ENCODE data around the gene SH2D3A. TPM values are rescaled to one million over a fixed set of nuclear protein-coding genes. Genes with fewer than 3 reads are reported as not detected.

The SH2D3A gene
- total and polyA plus RNA-seq, 8 donors, result 10.1 to 33.0 (median 14.2) TPM

- 56 to 69% methylated on average over 3 of the region's 3 CpGs for WGBS, 2 donors
- intact Hi-C loops (cut with DNase I), result no loop called here
- no peak for FAIRE-seq
- H3K36me3 ChIP-seq, result no peaks in the 10 kb centered on the region
- no peaks in the 10 kb centered on the region for H3K4me1 ChIP-seq
- DNase-seq, result no peak
- no peak overlapping the region for H3K4me3 ChIP-seq
- no peak for TF ChIP-seq CTCF (IDR thresholded peaks at IDR 0.05)
- no peak for ATAC-seq
- no peak overlapping the region for H3K27ac ChIP-seq
- H3K27me3 ChIP-seq, result no peaks in the 10 kb centered on the region
- H3K9me3 ChIP-seq, result no peaks in the 10 kb centered on the region
These were observed 44.1 kb upstream of the SH2D3A start for GRCh38 chr19:6811378-6811777.

GRCh38 chr19:6809262-6809661 lies 42.0 kb upstream of the SH2D3A start:
- no peaks in the 10 kb centered on the region for H3K27me3 ChIP-seq
- H3K9me3 ChIP-seq, result no peaks in the 10 kb centered on the region
- WGBS, 2 donors, result 51 to 59% methylated on average over 4 of the region's 4 CpGs
- no peak for TF ChIP-seq CTCF (IDR thresholded peaks at IDR 0.05)
- H3K4me3 ChIP-seq, result no peak overlapping the region
- FAIRE-seq, result no peak
- H3K27ac ChIP-seq, result no peak overlapping the region
- no peaks in the 10 kb centered on the region for H3K36me3 ChIP-seq
- DNase-seq, result no peak
- no peaks in the 10 kb centered on the region for H3K4me1 ChIP-seq
- intact Hi-C loops (cut with DNase I), result no loop called here
- no peak for ATAC-seq

GRCh38 chr19:6808494-6808893 lies 41.3 kb upstream of the SH2D3A start:
- no peaks in the 10 kb centered on the region for H3K27me3 ChIP-seq

GRCh38 chr19:6807291-6807690 lies 40.1 kb upstream of the SH2D3A start:
- FAIRE-seq, result no peak
- WGBS, 2 donors, result 74 to 80% methylated on average over 5 of the region's 5 CpGs
- no peaks in the 10 kb centered on the region for H3K9me3 ChIP-seq
- intact Hi-C loops (cut with DNase I), result no loop called here
- DNase-seq, result no peak
- no peaks in the 10 kb centered on the region for H3K27me3 ChIP-seq
- ATAC-seq, result no peak
- H3K4me1 ChIP-seq, result no peaks in the 10 kb centered on the region
- no peak overlapping the region for H3K4me3 ChIP-seq
- H3K36me3 ChIP-seq, result no peaks in the 10 kb centered on the region
- no peak for TF ChIP-seq CTCF (IDR thresholded peaks at IDR 0.05)
- no peak overlapping the region for H3K27ac ChIP-seq

More at GRCh38 chr19:6808494-6808893, 41.3 kb upstream of the SH2D3A start:
- no peak for FAIRE-seq
- H3K9me3 ChIP-seq, result no peaks in the 10 kb centered on the region
- TF ChIP-seq CTCF (IDR thresholded peaks at IDR 0.05), result no peak
- intact Hi-C loops (cut with DNase I), result no loop called here
- WGBS, 2 donors, result 90 to 96% methylated on average over 1 of the region's 1 CpG
- no peak for ATAC-seq
- H3K27ac ChIP-seq, result no peak overlapping the region
- no peak overlapping the region for H3K4me3 ChIP-seq
- no peaks in the 10 kb centered on the region for H3K4me1 ChIP-seq
- no peaks in the 10 kb centered on the region for H3K36me3 ChIP-seq
- DNase-seq, result no peak

- Histone ChIP-seq H3K36me3 (no peaks in the 10 kb centered on the region), H3K27me3 (no peaks in the 10 kb centered on the region), H3K4me3 (no peak overlapping the region), H3K27ac (no peak overlapping the region), H3K4me1 (peaks cover 0 to 2% (median 0%) of the 10 kb centered on the region in 3 donors), H3K9me3 (no peaks in the 10 kb centered on the region)
- WGBS, 2 donors, result 59 to 70% methylated on average over 4 of the region's 4 CpGs
- intact Hi-C loops (cut with DNase I), result no loop called here
- FAIRE-seq (no peak), DNase-seq (no peak), ATAC-seq (no peak)
- TF ChIP-seq CTCF (IDR thresholded peaks at IDR 0.05), result no peak
These were observed 39.3 kb upstream of the SH2D3A start for GRCh38 chr19:6806488-6806887.

Data from pancreas (tissue), 10 donors.